KOPT-K1 (cell line): Measurements from ENCODE around the gene CLN6.
"Not testable (repeated sequence)": the region's sequence is repeated elsewhere in the genome, so short reads cannot be mapped to it uniquely, and the experiment has no call there.

Experiments
- H3K27ac ChIP-seq: fragments of 200-600 bp; sonication (generic); 2 replicates; pipeline ENCODE4 v1.5.1; 2016; ENCODE audit warnings: antibody characterized with exemption, mild to moderate bottlenecking, low read depth, low read length; ENCODE audit not compliant: poor library complexity, severe bottlenecking
- H3K36me3 ChIP-seq: fragments of 200-600 bp; sonication (generic); 2 replicates; pipeline ENCODE4 v1.5.1; 2017; ENCODE audit warnings: antibody characterized with exemption, mild to moderate bottlenecking, low read length, moderate library complexity; ENCODE audit not compliant: insufficient read depth
- H3K9me3 ChIP-seq: fragments of 200-600 bp; sonication (generic); 2 replicates; pipeline ENCODE4 v1.5.1; 2017; ENCODE audit warnings: antibody characterized with exemption, low read length, mild to moderate bottlenecking; ENCODE audit not compliant: insufficient read depth, poor library complexity, severe bottlenecking

The CLN6 gene

DNA sequence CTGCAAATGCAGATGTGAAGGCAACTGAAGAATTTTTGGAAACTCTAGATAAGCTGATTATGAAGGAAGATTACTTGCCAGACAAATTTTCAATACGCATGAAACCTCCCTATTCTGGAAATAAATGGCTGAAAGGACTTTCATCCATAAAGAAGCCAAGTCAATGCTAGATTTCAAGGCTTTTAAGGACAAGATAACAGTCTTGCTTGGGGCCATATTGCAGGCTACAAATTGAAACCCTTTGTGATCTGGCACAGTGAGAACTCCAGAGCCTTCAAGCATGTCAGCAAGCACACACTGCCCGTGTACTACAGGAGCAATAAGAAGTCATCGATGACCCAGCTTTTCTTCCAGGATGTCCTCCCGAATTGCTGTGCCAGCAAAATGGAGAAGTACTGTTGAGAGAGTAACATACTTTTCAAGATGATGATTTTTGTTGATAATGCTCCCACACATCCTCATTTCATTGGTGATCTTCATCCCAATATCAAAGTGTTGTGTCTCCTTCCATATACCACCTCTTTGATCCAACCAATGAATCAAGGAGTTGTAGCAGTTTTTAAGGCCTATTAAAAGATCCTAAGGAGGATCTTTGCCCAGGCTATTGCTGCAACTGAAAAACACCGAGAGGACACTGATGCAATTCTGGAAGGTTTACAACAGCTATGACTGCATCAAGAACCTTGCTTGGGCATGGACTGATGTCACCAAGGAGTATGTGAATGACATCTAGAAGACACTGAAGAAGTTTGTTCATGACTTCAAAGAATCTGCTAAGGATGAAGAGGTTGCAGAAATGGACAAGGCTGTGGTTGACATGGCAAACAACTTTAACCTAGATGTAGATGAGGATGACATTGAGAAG lies 44.7 kb downstream of the CLN6 start:
- Histone ChIP-seq H3K36me3 (peaks cover 93% of the 10 kb centered on the region), H3K9me3 (no peaks in the 10 kb centered on the region), H3K27ac (no peak overlapping the region)

DNA sequence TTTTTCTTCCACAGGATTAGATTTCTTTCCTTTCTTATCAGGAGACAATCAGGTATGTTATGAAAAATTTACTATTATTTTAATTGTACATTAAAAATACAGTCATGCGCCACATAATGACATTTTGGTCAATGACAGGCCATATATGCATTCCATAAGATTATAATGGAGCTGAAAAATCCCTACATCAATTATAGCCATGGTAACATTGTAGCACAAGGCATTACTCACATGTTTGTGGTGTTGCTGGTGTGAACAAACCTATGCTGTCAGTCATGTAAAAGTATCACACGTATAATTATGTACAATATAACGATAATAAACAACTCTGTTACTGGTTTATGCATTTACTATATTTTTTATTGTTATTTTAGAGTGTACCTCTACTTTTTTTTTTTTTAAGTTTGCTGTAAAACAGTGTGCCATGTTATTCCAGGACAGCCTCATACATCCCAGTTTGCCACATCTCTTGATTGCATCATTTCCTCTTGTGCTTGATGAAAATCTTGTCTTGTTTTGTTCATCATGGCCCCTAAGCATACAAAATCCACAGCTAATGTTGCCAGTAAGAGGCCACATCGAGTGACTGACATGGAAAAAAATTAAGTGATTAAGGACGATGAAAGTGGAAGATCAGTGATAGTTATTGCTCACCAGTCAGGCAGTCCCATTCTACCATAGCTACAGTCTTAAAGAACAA lies 45.8 kb downstream of the CLN6 start:
- peaks cover 93% of the 10 kb centered on the region for H3K36me3 ChIP-seq
- H3K27ac ChIP-seq: no peak overlapping the region
- H3K9me3 ChIP-seq: no peaks in the 10 kb centered on the region

DNA sequence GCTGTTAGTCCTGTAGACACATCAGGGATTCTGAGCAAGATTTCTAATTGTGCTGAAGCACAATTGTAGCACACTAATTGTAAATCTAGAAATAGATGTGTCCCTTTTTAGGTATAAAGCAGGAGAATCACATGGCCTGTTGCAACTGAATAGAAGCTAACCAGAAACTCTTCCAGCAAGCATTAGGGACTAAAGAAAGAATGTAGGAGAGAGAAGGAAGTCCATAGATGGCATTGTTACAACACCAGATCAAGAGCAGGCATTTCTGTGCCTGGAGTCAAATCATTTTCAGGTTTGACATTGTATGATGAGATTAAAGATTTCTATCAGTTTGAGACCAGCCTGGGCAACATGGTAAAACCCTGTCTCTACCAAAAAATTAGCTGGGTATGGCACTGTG lies 51.8 kb downstream of the CLN6 start:
- Histone ChIP-seq H3K36me3 (peaks cover 85% of the 10 kb centered on the region), H3K9me3 (no peaks in the 10 kb centered on the region), H3K27ac (no peak overlapping the region)

DNA sequence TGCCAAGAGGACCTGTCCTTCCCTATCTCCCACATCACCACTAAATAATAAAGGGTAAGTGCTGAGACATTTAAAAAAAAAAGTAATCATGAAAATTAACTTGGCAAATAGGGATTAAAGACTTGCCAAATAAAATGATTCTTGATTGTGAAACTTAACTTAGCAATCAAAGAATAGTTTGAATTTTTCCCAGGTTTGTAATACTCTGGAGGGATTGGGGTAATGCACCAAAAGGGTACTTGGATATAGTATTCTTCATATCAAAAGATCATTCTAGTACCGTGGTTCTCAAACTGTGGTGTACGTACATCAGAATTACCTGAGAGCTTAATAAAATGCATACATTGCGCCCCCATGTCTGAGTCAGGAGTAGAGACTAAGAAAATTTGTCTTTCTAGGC lies 52.9 kb downstream of the CLN6 start:
- Histone ChIP-seq H3K36me3 (peaks cover 74% of the 10 kb centered on the region), H3K27ac (no peak overlapping the region), H3K9me3 (no peaks in the 10 kb centered on the region)

DNA sequence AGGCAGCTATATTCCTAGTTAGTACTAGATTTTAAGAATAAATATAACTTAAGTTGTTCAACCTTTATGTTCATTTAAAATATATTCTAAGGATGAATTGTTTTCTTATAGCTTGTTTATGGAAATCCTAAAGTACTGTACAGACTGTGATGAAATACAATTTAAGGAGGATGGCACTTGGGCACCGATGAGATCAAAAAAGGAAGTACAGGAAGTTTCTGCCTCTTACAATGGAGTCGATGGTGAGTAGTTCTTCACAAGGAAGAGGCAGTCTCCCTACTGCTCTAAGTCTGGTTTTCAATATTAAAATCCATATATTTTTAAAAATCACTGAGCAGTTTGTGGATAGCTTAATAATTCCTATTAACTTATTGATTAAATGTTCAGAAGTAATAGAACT lies 54.0 kb downstream of the CLN6 start:
- peaks cover 63% of the 10 kb centered on the region for H3K36me3 ChIP-seq
- H3K9me3 ChIP-seq: no peaks in the 10 kb centered on the region
- no peak overlapping the region for H3K27ac ChIP-seq

DNA sequence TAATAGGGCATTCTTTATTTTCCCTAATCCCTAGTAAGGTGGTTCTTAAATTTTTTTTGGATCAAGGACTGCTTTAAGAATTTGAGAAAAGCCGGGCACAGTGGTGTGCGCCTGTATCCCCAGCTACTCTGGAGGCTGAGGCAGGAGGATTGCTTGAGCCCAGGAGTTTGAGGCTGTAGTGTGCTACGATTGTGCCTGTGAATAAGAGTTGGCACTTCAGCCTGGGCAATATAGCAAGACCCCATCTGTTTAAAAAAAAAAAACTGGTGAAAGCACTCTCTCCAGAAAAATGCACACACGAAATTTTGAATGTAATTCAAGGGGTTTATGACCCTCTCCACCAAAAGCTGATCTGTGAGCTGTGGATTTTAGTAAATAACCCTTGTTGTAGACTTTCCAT lies 56.4 kb downstream of the CLN6 start:
- H3K27ac ChIP-seq: no peak overlapping the region
- H3K36me3 ChIP-seq: peaks cover 51% of the 10 kb centered on the region
- no peaks in the 10 kb centered on the region for H3K9me3 ChIP-seq

DNA sequence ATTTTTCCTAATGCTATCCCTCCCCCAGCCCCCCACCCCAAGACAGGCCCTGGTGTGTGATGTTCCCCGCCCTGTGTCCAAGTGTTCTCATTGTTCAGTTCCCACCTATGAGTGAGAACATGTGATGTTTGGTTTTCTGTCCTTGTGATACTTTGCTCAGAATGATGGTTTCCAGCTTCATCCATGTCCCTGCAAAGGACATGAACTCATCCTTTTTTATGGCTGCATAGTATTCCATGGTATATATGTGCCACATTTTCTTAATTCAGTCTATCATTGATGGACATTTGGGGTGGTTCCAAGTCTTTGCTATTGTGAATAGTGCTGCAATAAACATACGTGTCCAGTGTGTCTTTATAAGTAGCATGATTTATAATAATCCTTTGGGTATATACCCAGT lies 57.5 kb downstream of the CLN6 start:
- not testable (repeated sequence) for H3K9me3 ChIP-seq, H3K27ac ChIP-seq
- peaks cover 40% of the 10 kb centered on the region for H3K36me3 ChIP-seq

DNA sequence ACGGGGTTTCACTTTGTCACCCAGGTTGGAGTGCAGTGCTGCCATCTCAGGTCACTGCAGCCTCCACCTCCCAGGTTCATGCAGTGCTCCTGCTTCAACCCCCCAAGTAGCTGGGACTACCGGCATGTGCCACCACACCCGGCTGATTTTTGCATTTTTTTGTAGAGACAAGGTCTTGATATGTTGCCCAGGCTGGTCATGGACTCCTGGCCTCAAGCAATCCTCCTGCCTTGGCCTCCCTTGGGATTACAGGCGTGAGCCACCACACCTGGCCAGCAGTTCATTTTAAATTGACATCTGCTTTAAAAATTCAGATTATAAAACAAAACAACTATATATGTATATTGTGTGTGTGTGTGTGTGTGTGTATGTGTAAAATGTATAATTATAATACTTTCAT lies 62.7 kb downstream of the CLN6 start:
- Histone ChIP-seq H3K9me3 (no peaks in the 10 kb centered on the region), H3K27ac (no peak overlapping the region), H3K36me3 (peaks cover 44% of the 10 kb centered on the region)

DNA sequence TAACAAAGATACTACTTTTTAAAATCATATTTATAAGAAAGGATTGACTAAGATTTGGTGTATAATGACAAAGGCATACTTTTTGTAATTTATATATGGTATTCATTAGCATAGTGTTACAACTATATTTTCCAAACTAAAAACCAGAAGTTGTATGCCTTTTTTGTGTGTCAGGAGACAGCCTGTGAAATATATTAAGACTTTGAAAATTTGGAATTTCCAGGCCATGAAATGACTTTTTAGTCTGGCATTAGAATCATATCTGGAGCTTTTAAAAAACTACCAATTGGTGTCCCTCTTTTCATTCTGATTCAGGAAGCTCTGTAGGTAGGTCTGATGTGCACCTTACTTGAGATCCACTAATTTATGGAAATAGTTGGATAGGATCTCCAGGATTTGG lies 66.3 kb downstream of the CLN6 start:
- Histone ChIP-seq H3K9me3 (peaks cover 7% of the 10 kb centered on the region), H3K36me3 (peaks cover 74% of the 10 kb centered on the region), H3K27ac (no peak overlapping the region)

DNA sequence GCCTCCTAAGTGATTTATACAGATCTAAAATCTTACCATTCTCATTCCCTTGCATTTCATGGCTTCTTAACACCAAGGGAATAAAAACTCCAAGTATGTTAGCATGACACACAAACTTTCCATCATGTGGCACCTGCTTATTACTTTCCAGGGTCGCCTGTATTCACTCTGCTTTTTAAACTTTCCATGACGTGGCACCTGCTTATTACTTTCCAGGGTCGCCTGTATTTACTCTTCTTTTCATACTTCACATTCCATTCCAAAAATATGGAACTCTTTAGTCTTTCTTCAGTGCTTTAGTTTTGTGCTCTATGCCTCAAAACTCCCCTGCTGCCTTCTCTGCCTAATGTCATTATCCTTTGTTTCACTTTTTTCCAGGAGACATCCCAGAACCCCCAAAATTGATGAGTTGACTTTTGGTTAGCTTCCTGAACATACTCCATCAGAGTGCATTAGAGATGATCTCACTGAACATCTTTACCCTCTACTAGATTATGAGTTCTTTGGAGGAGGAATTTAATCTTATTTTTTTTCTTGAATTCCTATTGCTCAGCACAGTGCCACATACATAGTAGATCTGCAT lies 71.4 kb downstream of the CLN6 start:
- Histone ChIP-seq H3K27ac (no peak overlapping the region), H3K36me3 (peaks cover 96% of the 10 kb centered on the region), H3K9me3 (peaks cover 7% of the 10 kb centered on the region)

DNA sequence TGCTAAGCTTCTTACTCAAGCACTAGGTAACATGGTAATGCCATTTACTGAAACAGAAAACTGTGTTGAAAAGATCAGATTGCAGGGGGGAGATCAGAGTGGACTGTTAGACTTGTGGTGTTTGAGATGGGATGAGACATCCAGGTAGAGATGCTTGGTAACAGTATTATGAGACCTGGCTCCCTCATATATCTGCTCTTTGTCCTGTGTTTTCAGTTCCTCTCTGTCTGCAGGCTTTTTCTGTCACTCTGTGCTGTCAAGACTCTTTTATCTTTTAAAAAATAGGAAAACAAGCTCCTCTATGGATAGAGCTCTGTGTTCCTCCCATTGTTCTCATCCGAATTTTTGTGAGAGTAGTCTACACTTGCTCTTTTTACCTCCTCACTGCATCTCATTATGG lies 72.5 kb downstream of the CLN6 start:
- Histone ChIP-seq H3K27ac (no peak overlapping the region), H3K9me3 (peaks cover 7% of the 10 kb centered on the region), H3K36me3 (peaks cover 96% of the 10 kb centered on the region)
